Stimulated activated CD4-positive, alpha-beta T cell treated with anti-CD3 and anti-CD28 coated beads, Interleukin-4, amount 100 ng/mL, for 1 hour (primary cell): ENCODE data around the gene DTNBP1.
A peak's percentile ranks its signal among the peaks of the same experiment; 100 is the strongest.
"Not testable (repeated sequence)": the region's sequence is repeated elsewhere in the genome, so short reads cannot be mapped to it uniquely, and the experiment has no call there.

Experiments used
- DNase-seq: peaks from one replicate; pipeline ENCODE4 v3.0.0-alpha.2; 2020

The DTNBP1 gene

GRCh38 chr6:15666896-15667295 is 4.1 kb upstream of the DTNBP1 start:
- DNase-seq, result not testable (repeated sequence)

- no peak for DNase-seq
Measured at GRCh38 chr6:15665237-15665636, 2.4 kb upstream of the DTNBP1 start.

GRCh38 chr6:15663130-15663871 is 473 bp upstream of the DTNBP1 start:
- DNase-seq, result no peak

- DNase-seq, result no peak
Measured at GRCh38 chr6:15661853-15662325, 939 bp downstream of the DTNBP1 start.

GRCh38 chr6:15659181-15659580 is 3.6 kb downstream of the DTNBP1 start:
- no peak for DNase-seq

- DNase-seq, result no peak
Measured at GRCh38 chr6:15658181-15658744, 4.6 kb downstream of the DTNBP1 start.

- DNase-seq, result no peak
Measured at GRCh38 chr6:15657290-15657689, 5.5 kb downstream of the DTNBP1 start.

- DNase-seq, result no peak
Measured at GRCh38 chr6:15656145-15656544, 6.7 kb downstream of the DTNBP1 start.

GRCh38 chr6:15654250-15654649 is 8.6 kb downstream of the DTNBP1 start:
- no peak for DNase-seq

- no peak for DNase-seq
Measured at GRCh38 chr6:15653581-15653980, 9.2 kb downstream of the DTNBP1 start.

GRCh38 chr6:15650004-15650559 is 12.7 kb downstream of the DTNBP1 start:
- DNase-seq, result not testable (repeated sequence)

GRCh38 chr6:15644904-15645303 is 17.9 kb downstream of the DTNBP1 start:
- DNase-seq, result no peak

GRCh38 chr6:15643542-15643941 is 19.3 kb downstream of the DTNBP1 start:
- no peak for DNase-seq

GRCh38 chr6:15642276-15642675 is 20.6 kb downstream of the DTNBP1 start:
- DNase-seq, result no peak

- no peak for DNase-seq
Measured at GRCh38 chr6:15638373-15638772, 24.5 kb downstream of the DTNBP1 start.

GRCh38 chr6:15631432-15631831 is 31.4 kb downstream of the DTNBP1 start:
- DNase-seq, result no peak

GRCh38 chr6:15630202-15630601 is 32.6 kb downstream of the DTNBP1 start:
- DNase-seq, result no peak

GRCh38 chr6:15629487-15629886 is 33.3 kb downstream of the DTNBP1 start:
- no peak for DNase-seq

GRCh38 chr6:15628499-15629131 is 34.2 kb downstream of the DTNBP1 start:
- DNase-seq, result peak; percentile 40

GRCh38 chr6:15627821-15628220 is 35.0 kb downstream of the DTNBP1 start:
- DNase-seq, result no peak

GRCh38 chr6:15626878-15627674 is 35.8 kb downstream of the DTNBP1 start:
- no peak for DNase-seq

- no peak for DNase-seq
Measured at GRCh38 chr6:15626160-15626559, 36.7 kb downstream of the DTNBP1 start.
